DOHH2 (cell line): ENCODE results near the gene IRAK4.

ENCODE experiments used
- EZH2phosphoT487 ChIP-seq: fragments of 200-600 bp; sonication (generic); IDR thresholded peaks from 2 replicates; pipeline ENCODE4 v1.6.1; 2017; ENCODE audit warnings: borderline replicate concordance, mild to moderate bottlenecking, antibody characterized with exemption, low read length, moderate library complexity, mixed read lengths
- TF ChIP-seq, protein P1 (sequence below): fragments of 200-600 bp; sonication (generic); IDR thresholded peaks from one replicate; pipeline ENCODE4 v1.5.1; 2014; ENCODE audit warnings: antibody characterized with exemption, mild to moderate bottlenecking, low read depth, low read length; ENCODE audit not compliant: poor library complexity, severe bottlenecking

- TF ChIP-seq, protein P1, sequence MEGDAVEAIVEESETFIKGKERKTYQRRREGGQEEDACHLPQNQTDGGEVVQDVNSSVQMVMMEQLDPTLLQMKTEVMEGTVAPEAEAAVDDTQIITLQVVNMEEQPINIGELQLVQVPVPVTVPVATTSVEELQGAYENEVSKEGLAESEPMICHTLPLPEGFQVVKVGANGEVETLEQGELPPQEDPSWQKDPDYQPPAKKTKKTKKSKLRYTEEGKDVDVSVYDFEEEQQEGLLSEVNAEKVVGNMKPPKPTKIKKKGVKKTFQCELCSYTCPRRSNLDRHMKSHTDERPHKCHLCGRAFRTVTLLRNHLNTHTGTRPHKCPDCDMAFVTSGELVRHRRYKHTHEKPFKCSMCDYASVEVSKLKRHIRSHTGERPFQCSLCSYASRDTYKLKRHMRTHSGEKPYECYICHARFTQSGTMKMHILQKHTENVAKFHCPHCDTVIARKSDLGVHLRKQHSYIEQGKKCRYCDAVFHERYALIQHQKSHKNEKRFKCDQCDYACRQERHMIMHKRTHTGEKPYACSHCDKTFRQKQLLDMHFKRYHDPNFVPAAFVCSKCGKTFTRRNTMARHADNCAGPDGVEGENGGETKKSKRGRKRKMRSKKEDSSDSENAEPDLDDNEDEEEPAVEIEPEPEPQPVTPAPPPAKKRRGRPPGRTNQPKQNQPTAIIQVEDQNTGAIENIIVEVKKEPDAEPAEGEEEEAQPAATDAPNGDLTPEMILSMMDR, result no peak
- no peak for TF ChIP-seq EZH2phosphoT487
These were observed 7.5 kb downstream of the IRAK4 start for GRCh38 chr12:43766291-43766690.
